Gastroesophageal sphincter (tissue), 4 donors: Measurements from ENCODE around the gene SCLY. TPM values are rescaled to one million over a fixed set of nuclear protein-coding genes. Genes with fewer than 3 reads are reported as not detected.

ENCODE experiments used
- ATAC-seq: fragments of 150-250 bp; one replicate; pipeline ENCODE4 v1.9.1; 2016; ENCODE audit warnings: mild to moderate bottlenecking, moderate library complexity
- H3K27ac ChIP-seq, 4 donors: fragments of 200-600 bp; sonication (generic) in 3 of 4; 1 replicate in 3 of 4; 2 replicates in 1 of 4; pipeline ENCODE4 v1.5.1; 2016 to 2019
- H3K27me3 ChIP-seq: fragments of 200-600 bp; sonication (generic); one replicate; pipeline ENCODE4 v1.5.1; 2019
- H3K36me3 ChIP-seq, 2 donors: fragments of 200-600 bp; sonication (generic); one replicate each; pipeline ENCODE4 v1.5.1; 2019; ENCODE audit warnings: control low read depth in 1 of 2
- H3K4me1 ChIP-seq, 3 donors: fragments of 200-600 bp; sonication (generic); 1 replicate in 2 of 3; 2 replicates in 1 of 3; pipeline ENCODE4 v1.5.1; 2016 to 2019; ENCODE audit warnings: control low read depth in 2 of 3
- H3K4me3 ChIP-seq, 2 donors: fragments of 200-600 bp; sonication (generic); one replicate each; pipeline ENCODE4 v1.5.1; 2019; ENCODE audit warnings: mild to moderate bottlenecking in 1 of 2, moderate library complexity in 1 of 2
- H3K9me3 ChIP-seq, 3 donors: fragments of 200-600 bp; sonication (generic); one replicate each; pipeline ENCODE4 v1.5.1; 2017 to 2019; ENCODE audit warnings: control low read depth in 2 of 3
- CTCF ChIP-seq, 4 experiments: fragments of 200-600 bp in 2 of 4; fragments of 450-650 bp in 2 of 4; sonication (generic) in 1 of 4; IDR thresholded peaks; one replicate each; pipeline ENCODE4 v1.5.1; 2017 to 2019; ENCODE audit warnings: antibody characterized with exemption in 4 of 4, mild to moderate bottlenecking in 2 of 4, moderate library complexity in 2 of 4
- EP300 ChIP-seq: sonication (generic); formaldehyde crosslinking; IDR thresholded peaks from one replicate; pipeline ENCODE4 v1.6.1; 2017; ENCODE audit warnings: antibody characterized with exemption, mild to moderate bottlenecking
- POLR2A ChIP-seq, 2 donors: fragments of 450-650 bp; IDR thresholded peaks; one replicate each; pipeline ENCODE4 v1.6.1; 2017; ENCODE audit warnings: antibody characterized with exemption in 2 of 2, mild to moderate bottlenecking in 2 of 2, moderate library complexity in 1 of 2
- POLR2AphosphoS5 ChIP-seq: sonication (generic); formaldehyde crosslinking; IDR thresholded peaks from one replicate; pipeline ENCODE4 v1.6.1; 2017; ENCODE audit warnings: antibody characterized with exemption
- WGBS, 2 donors: methylation state at CpG; one replicate each; pipeline ENCODE4 v1.1.5; 2018; ENCODE audit warnings: low coverage in 1 of 2; 5-methylcytosine and 5-hydroxymethylcytosine counted together
- total RNA-seq, 4 donors: library from RNA; depleted of rRNA; stranded (reverse); fragments of >200 nt; gene quantifications; one replicate each; pipeline ENCODE4 v1.1.0, GENCODE V29; 2016

Gene SCLY
- total RNA-seq, 4 donors from 2014 or later, result 14.2 to 23.2 (median 16.5) TPM

- no peak for ATAC-seq
- no peak for TF ChIP-seq POLR2A (IDR thresholded peaks at IDR 0.05)
- TF ChIP-seq CTCF (IDR thresholded peaks at IDR 0.05), result no peak
- no peak for TF ChIP-seq POLR2AphosphoS5
- TF ChIP-seq EP300, result no peak
- H3K27ac ChIP-seq, result no peak overlapping the region
- peaks cover 0 to 5% (median 0%) of the 10 kb centered on the region in 3 donors for H3K9me3 ChIP-seq
- no peaks in the 10 kb centered on the region for H3K4me1 ChIP-seq
- H3K36me3 ChIP-seq, result no peaks in the 10 kb centered on the region
- no peak overlapping the region for H3K4me3 ChIP-seq
- peaks cover 20% of the 10 kb centered on the region for H3K27me3 ChIP-seq
- 86% methylated on average over 1 of the region's 11 CpGs; no CpG with 5 or more reads in 1 of the 2 donors for WGBS, 2 donors
Observed at GRCh38 chr2:238117199-238118154, 56.7 kb downstream of the SCLY start.

GRCh38 chr2:238119756-238120462, 59.1 kb downstream of the SCLY start:
- no peaks in the 10 kb centered on the region for H3K36me3 ChIP-seq
- no peak overlapping the region for H3K4me3 ChIP-seq
- H3K27me3 ChIP-seq, result peaks cover 20% of the 10 kb centered on the region
- TF ChIP-seq POLR2A (IDR thresholded peaks at IDR 0.05) (no peak), EP300 (no peak), CTCF (IDR thresholded peaks at IDR 0.05) (no peak), POLR2AphosphoS5 (no peak)
- 85% methylated on average over 6 of the region's 15 CpGs; no CpG with 5 or more reads in 1 of the 2 donors for WGBS, 2 donors
- no peaks in the 10 kb centered on the region for H3K9me3 ChIP-seq
- no peak for ATAC-seq
- H3K27ac ChIP-seq, result no peak overlapping the region
- H3K4me1 ChIP-seq, result no peaks in the 10 kb centered on the region

GRCh38 chr2:238120463-238121298, 59.9 kb downstream of the SCLY start:
- WGBS, 2 donors, result 27% methylated on average over 3 of the region's 30 CpGs; no CpG with 5 or more reads in 1 of the 2 donors
- Histone ChIP-seq H3K4me1 (no peaks in the 10 kb centered on the region), H3K4me3 (no peak overlapping the region), H3K27ac (no peak overlapping the region), H3K9me3 (no peaks in the 10 kb centered on the region), H3K27me3 (peaks cover 20% of the 10 kb centered on the region), H3K36me3 (no peaks in the 10 kb centered on the region)
- TF ChIP-seq CTCF (IDR thresholded peaks at IDR 0.05), result peak in 1 of 4 experiments; percentile 12
- TF ChIP-seq POLR2AphosphoS5, result no peak
- TF ChIP-seq POLR2A (IDR thresholded peaks at IDR 0.05), result no peak
- TF ChIP-seq EP300, result no peak
- ATAC-seq, result no peak

GRCh38 chr2:238121511-238122286, 60.9 kb downstream of the SCLY start:
- 85% methylated on average over 4 of the region's 27 CpGs; no CpG with 5 or more reads in 1 of the 2 donors for WGBS, 2 donors

More at GRCh38 chr2:238121511-238122286, 60.9 kb downstream of the SCLY start:
- TF ChIP-seq POLR2A (IDR thresholded peaks at IDR 0.05) (no peak), EP300 (no peak), POLR2AphosphoS5 (no peak), CTCF (IDR thresholded peaks at IDR 0.05) (no peak)
- peaks cover 0 to under 1% (median 0%) of the 10 kb centered on the region in 3 donors for H3K4me1 ChIP-seq
- no peak overlapping the region for H3K27ac ChIP-seq
- H3K9me3 ChIP-seq, result no peaks in the 10 kb centered on the region
- H3K27me3 ChIP-seq, result peaks cover 12% of the 10 kb centered on the region
- ATAC-seq, result no peak
- H3K36me3 ChIP-seq, result no peaks in the 10 kb centered on the region
- H3K4me3 ChIP-seq, result no peak overlapping the region
